Stimulated activated CD4-positive, alpha-beta T cell treated with anti-CD3 and anti-CD28 coated beads, Interleukin-2, amount 100 ng/mL, for 24 hours (primary cell): ENCODE results near the gene CCDC89.
"Not testable (repeated sequence)": the region's sequence is repeated elsewhere in the genome, so short reads cannot be mapped to it uniquely, and the experiment has no call there.

Source experiments
- DNase-seq, 2 donors: peaks; one replicate each; pipeline ENCODE4 v3.0.0-alpha.2; 2020

CCDC89 gene

DNA sequence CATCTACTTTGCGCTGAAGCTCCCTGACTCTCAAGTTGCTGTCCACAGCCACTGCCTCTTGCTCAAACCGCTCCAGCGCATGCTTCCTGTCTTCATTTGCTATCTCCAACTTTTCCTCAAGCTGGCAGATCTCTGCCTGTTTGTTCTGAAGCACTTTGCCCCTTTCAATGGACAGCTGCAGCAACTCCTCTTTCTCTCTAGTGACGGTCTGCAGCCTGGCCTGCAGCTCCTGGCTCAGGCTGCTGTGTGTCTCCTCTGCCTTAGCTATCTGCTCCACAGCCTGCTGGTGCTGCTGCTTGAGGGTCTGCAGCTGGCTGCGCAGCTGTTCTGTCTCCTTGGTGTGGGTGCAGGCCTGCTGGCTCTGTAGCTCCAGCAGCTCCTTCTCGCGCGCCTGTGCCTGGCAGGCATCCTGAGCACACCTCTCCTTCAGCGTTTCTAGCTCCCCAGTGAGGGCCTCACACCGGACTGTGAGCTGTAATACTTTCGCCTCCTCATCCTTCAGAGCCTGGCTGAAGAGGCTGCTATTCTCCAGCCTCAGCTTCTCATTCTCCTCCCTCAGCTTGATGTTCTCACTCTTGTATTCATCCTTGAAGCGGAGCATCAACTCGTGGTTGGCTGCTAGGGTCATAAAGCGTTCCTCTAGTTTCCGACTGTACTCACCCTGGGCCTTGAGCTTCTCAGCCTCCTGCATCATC lies 723 bp downstream of the CCDC89 start:
- no peak for DNase-seq

DNA sequence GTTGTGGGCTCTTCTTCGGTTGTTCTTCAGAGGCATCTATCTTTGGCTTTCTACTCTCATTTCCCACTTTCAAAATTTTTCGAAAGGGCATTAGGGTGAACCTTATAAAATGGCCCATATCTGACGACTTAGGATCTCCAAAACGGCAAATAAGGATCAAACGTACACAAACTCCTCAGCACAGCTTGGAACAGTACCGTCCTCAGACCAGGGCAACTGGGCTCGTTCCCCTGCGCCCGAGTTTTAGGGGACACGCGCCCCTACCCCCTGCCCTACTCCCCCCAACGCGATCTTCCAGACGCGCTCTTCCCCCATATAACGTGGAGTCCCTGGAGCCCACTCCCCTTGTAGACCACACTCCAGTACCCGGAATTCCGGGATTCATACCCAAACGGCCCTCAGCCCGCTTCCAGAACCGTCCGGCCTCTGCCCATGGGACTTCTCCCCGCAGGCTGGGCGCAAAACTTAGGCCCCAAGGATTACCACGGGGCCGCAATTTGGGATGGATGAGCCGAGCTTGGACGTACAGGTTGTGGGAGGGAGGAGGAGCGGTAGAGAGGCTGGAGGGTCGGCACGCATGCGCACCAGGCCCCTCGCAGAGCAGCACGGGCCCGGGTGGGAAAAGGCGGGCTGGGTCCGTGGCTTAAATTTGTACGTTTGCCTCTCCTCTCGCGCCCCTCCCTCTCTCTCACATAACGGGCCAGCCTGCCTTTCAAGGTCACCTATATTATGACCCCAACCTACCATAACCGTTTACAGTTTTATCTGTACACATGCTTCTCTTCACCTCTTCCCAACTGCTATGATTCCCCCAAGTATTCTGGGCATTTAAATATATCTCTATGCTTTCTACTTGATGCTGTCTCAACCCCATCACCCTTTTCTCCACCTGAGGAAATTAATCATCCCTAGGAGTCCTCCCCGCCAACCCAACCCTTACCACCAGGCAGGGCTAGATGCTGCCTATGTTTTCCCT lies 3.4 kb downstream of the CCDC89 start:
- peak; percentile 73 to 76 for DNase-seq

DNA sequence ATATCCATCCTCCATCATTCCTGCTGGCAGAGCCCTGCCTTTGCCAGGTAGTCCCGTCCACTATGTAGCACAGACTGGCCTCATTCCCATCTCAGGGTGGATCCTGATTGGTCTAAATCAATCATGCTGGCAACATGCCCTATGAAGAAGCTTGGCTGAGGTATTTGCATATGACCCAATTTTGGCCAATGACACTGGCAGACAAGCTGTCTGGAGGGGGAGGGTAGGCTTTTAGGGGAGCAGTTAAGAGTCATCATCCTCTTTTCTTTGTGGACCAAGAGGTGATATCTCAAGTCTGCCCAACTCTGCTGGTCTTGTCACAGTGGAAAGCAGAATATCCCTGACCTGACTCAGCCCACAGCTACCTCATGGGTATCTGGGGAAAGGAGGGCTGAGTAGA lies 5.1 kb downstream of the CCDC89 start:
- DNase-seq: no peak

DNA sequence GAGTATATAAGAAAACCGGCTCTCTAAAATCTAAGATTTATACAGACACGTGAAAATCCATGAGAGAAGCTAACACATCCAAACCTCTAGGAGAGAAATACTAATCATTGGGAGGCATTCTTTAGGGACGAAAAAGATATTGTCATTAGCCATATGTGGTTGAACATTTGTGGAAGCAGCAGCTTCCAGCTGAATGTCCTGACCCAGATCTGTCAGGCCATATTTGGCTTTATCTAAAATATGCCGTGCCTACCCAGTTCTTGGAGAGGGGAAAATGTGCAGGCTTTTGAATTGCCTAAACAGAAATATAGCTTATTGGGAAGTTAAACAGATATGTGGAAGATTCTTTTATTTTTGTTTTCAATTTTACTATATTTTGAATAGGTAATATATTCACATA lies 6.4 kb downstream of the CCDC89 start:
- no peak for DNase-seq

DNA sequence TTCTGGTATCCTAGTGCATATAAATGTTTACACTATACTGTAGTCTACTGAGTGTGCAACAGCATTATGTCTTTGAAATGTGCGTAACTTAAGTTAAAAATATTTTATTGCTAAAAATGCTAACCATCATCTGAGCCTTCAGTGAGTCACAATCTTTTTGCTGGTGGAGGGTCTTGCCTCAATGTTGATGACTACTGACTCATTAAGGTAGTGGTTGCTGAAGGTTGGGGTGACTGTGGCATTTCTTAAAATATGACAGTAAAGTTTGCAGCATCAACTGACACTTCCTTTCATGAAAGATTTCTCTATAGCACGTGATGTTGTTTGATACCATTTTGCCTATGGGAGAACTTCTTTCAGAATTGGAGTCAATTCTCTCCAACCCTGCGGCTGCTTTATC lies 12.6 kb downstream of the CCDC89 start:
- no peak for DNase-seq

DNA sequence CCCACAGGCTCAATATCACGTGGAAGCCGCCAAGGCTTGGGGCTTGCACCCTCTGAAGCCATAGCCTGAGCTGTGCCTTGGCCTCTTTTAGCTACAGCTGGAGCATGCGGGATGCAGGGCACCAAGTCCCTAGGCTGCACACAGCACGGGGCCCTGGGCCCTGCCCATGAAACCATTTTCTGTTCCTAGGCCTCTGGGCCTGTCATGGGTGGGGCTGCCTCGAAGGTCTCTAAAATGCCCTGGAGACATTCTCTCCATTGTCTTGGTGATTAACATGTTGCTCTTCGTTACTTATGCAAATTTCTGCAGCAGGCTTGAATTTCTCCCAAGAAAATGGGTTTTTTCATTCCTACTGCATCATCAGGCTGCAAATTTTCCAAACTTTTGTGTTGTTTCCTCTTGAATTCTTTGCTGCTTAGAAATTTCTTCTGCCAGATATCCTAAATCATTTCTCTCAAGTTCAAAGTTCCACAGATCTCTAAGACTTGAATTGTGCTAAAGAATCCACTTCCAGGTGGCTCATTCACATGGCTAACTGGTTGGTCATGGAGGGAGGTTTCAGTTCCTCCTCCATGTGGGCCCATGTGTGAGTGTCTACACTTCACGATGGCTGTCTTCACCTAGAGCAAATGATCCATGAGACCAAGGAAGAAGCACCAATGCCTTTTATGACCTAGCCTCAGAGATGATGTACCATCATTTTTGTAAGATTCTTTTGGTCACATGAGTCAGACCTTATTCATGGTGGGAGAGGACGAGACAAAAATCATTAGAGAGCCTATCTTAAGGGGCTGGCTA lies 13.7 kb downstream of the CCDC89 start:
- no peak for DNase-seq

DNA sequence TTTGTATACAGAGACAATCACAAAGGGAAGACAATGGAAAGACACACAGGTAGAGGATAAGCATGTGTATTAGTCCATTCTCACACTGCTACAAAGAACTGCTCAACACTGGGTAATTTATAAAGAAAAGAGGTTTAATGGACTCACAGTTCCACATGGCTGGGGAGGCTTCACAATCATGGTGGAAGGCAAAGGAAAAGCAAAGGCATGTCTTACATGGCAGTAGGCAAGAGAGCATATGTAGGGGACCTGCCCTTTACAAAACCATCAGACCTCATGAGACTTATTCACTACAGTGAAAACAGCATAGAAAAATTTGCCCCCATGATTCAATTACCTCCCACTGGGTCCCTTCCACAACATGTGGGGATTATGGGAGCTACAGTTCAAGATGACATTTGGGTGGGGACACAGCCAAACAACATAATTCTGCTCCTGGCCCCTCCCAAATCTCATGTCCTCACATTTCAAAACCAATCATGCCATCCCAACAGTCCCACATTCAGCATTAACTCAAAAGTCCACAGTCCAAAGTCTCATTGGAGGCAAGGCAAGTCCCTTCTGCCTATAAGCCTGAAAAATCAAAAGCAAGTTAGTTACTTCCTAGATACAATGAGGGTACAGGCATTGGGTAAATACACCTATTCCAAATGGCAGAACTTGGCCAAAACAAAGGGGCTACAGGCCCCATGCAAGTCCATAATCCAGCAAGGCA lies 14.9 kb downstream of the CCDC89 start:
- DNase-seq: not testable (repeated sequence)

DNA sequence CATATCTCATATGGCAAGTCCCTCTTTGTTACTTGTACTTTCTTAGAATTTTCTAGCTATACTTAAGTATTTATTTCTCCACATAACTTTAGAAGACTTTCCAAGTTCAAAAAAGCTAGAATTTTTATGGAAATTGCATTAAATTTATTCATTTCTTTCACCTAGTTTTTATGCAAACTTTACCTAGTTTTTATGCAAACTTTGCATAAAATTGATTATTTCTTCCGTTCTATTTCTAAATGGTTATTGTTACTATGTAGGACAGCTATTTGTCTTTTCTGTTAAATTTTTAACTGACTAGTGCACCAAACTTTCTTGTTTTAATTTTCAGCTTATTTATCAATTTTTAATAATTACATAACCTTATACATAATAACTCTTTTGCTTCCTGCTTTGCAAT lies 17.8 kb downstream of the CCDC89 start:
- DNase-seq: no peak

DNA sequence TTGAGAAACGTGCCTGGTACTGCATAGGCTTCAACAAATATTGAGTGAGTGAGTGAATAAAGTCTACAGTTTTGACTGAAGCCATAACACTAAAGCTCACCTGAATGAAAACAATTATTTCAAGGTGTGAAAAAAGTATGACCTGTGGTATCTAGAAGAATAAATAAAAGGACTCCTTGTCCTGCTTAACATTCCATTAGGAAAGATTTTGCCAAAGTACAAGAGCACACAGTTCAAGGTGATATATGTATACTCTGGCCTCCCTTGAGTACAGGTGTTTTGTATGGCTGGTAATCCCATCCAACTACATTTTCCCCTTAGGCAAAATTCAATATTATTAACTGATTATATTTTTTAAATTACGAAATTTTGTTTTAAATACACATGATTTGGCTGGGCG lies 19.3 kb downstream of the CCDC89 start:
- no peak for DNase-seq

DNA sequence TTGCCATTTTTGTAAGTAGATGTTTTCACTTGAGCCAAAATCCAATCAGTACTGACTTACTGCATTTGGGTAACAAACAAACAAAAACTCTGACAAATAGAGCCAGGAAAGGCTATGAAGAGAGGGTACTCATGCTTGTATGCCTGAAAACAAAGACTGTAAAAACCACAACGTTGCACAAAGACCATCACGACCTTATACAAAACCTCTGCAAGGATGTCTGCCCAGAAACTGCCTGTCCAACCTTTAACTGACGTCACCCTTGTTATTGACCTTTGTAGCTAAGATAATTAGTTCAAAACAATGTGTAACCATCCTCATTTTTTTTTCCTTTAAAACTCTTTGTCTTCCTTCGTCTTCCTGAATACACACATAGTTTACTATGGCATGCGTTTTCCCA lies 20.3 kb downstream of the CCDC89 start:
- no peak for DNase-seq

DNA sequence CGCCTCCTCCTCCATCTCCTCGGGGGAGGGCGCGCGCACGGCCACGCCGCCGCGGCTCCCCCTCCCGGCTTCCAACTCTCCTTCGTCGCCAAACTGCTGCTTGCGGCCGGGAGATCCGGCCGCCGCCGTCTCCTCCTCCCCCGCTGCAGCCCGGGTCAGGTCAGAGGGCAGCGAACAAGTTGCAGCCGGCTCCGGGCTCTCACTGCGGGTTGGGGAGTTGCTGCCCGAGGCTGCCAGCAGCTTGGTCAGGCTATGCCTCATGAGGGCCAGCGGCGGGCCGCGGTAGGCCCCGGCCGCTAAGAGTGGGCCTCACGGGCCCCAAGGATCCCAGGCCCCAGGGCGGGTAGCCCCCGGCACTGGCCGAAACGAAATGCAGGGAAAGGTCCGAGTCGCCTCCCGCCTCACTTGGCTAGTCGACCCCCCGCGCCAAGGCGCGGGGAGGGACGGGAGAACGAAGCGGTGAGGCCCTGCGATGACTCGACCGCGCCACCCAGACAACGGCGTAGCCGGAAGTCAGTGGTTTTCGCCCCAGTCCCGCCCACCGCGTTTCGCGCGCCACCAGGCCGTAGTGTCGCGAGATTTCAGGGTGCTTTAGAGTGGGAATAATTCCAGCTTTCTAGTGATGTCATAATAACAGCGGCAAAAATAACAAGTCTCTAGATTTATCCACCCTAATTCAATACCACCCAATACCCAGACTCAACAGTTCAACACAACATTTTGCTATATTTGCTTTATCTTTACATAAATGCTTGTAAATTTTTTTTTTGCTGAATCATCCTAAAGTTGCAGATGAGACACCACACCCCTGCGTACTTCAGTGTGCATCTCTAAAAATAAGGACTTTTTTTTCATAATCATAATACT lies 21.1 kb downstream of the CCDC89 start, which contains the start of gene CREBZF:
TSS of gene CREBZF (minus strand) at position 515 of the 867 bp plus-strand sequence. CDS start at position 261, 254 bp downstream.
- peak; percentile 95 to 96 for DNase-seq

DNA sequence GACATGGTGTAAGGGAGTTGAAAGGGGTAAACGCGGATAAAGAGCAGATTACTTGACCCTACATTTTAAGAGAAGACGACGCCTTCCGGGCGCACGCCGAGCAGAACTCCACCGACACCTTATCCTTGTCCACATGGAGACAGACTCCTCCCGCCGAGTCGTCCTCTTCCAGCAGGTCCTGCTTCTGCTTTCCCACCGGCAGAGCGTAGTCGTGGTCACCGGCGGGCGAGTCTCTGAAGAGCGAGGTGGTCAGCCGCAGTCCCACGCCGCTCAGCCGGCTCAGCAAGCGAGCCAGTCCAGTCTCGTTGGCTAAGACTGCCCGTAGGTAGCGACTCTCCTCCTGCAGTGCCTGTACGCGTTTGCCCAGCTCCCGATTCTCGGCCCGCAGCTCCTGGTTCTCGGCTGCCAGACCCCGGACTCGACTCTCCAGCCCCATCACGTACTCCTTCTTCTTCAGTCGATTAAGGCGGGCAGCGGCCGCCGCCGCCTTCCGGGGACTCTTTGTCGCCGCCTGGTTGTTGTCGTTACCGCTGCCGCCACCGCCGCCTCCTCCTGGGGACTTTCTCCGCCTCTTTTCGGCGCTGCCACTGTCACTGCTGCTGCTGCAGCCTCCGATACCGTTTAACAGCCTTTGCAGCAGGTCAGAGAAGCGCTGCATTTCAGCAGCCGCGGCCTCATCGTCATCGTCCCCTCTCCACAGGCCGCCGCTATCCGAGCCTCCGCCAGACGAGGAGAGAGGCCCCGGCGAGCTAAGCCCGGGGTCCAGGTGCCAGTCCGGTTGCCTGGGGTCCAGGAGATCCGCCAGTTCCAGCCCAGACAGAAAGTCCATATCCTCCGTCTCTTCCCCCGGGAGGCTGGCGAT lies 22.0 kb downstream of the CCDC89 start:
- peak; percentile 85 to 89 for DNase-seq

DNA sequence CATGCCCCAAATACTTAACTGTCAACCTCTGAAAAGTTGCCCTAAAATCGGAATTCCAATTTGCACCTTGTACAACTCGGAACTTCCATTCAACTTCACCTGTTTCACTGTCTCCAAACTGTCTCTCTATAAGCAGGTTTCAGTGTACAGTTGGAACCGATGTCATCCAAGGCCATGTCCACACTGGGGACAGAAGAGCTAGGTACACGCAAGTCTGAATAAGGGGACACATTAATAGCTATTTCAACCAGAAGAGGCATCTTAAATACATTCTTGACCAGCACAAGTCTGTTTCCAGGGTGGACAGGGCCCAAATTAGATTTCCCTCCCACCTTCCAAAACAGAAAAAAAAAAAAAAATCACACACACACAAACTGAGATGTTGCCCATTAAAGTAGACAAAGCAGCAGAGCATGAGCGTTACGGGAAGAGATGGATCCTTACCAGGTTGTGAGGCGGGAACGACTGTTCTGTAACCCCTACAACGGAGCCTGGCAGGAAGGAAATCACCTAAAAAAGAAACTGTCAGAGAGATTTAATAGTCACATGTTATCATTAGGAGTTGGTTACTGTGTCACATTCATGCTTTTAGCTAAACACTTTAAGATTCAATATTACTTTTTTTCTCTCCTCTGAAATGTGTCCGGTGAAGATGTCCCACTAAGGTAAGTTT lies 22.8 kb downstream of the CCDC89 start:
- peak in 1 of 2 donors; percentile 18 for DNase-seq

DNA sequence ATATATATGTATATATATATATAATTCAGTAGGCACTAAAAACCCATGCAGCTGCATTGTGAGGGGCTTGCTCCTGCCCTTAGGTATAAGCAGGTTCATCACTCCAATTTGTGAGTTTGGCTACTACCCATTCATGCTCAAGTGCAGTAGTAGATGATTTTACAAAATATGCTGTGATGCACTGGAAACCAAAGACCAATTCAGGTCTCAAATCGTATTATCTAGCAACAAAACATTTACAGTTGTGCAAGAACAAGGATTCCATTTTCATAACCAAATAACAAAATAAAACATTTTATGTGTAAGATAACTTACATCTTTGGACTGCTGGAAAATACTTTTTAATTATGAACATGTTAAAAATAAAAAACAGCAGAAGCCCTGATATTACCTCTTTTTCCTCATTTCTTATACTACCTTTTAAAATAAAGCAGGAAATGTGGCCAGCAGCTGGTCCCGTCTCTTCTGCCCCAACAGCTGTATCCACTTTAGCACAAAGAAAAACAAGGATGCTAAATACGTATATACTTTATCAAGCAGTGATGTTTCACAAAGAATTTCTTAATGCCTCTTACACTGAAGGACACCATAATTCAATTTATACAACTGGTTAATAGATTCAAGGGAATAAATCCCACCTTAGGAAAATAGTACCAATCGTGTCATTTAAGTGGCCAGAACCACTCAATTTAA lies 23.9 kb downstream of the CCDC89 start:
- DNase-seq: no peak

DNA sequence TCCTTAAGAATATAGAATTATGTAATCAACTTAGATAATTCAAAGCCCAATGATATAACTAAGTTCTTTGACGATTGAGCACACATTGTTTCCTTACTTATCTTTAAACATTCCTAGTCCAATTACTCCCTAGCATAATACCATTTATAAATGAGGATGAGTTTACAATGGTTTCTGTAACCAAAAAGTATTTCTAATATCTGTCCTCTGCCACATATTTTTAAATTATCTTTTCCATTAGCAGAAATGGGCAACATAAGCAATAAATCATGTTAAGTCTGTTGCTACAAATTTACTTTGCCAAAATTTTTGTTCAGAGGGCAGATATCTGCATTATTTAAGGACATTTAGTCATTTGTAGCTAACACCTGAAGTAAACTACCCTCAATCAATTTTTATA lies 27.8 kb downstream of the CCDC89 start:
- no peak for DNase-seq

DNA sequence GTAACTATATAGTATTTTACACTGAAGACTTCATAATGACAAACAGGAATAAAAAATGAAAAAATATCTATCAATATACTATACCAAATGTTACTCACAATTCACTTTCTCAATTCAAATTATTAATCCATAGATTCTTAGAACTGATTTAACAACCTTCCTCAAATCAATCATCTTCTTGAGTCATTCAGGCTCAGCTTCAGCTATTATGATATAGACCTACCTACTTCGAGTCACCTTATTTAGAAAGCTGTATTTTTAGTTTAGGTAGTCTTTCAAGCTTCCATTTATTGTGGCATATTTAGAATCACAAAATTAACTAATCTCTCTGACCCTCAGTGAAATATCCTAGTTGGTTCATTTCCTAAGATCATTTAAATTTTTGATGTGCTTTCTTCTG lies 29.2 kb downstream of the CCDC89 start:
- no peak for DNase-seq

DNA sequence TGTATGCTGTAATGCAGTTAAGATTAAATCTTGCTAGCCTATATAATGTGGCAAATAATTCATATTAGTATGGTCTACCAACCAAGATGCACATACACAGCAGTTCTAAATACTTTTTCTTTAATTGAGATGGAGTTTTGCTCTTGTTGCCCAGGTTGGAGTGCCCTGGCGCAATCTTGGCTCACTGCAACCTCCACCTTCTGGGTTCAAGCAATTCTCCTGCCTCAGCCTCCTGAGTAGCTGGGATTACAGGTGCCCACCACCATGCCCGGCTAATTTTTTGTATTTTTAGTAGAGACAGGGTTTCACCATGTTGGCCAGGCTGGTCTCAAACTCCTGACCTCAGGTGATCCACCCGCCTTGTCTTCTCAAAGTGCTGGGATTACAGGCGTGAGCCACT lies 31.7 kb downstream of the CCDC89 start:
- DNase-seq: not testable (repeated sequence)

DNA sequence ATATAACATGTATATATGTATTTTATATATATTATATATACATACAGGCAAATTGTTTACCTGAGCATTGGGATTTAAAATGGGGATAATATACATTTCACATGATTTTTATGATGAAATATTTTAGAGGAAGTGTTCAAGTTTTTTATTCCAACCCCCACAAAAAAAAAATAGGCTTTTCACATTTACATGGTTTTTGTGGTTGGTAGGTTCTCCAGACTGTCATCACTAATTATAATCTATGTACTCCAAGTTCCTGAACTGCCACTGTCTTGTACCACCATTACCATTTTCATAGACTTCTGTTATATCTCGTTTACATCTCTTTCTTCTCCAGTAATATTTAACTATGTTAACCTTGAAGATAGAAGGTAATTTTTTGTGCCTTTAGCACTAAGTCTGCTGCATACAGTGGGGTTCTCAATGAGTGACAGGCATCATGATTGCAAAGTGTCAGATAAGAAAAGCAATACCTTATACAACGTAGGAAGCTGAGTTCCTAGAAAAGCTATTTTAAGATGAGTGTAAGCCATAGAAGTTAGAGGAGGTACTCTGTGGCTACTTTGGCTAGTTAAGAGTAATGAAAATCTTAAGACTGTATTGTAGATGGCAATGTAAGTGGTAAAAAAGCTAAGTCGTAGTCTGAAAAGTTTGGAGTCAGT lies 33.1 kb downstream of the CCDC89 start:
- DNase-seq: no peak

DNA sequence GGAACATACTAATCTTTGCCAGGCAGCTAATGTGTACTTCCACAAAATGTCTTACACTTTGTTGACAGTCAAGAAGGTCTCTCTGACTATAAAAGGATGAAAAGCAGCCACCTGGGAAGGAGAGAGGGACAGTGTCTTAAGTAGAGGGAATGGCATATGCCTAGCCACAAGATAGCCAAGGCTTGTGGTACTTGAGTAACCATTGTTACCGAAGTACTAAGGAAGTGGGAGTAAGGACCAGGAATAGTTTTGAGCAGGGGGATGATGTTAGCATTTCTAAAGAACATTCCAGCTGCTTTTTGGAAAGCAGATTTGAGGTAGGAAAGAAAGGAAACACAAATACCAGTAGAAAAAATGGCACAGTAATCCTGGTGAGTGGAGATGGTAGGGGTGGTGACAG lies 34.9 kb downstream of the CCDC89 start:
- DNase-seq: no peak
